ENCODE results near the gene PAGR1. TPM values are rescaled to one million over a fixed set of nuclear protein-coding genes. Genes with fewer than 3 reads are reported as not detected.

Gene PAGR1
- total and polyA plus RNA-seq, 2 of the 13 experiments (the other 11 are each of a cell fraction or from before 2014, with no cell fraction given), result 9.8 to 66.4 TPM

DNA sequence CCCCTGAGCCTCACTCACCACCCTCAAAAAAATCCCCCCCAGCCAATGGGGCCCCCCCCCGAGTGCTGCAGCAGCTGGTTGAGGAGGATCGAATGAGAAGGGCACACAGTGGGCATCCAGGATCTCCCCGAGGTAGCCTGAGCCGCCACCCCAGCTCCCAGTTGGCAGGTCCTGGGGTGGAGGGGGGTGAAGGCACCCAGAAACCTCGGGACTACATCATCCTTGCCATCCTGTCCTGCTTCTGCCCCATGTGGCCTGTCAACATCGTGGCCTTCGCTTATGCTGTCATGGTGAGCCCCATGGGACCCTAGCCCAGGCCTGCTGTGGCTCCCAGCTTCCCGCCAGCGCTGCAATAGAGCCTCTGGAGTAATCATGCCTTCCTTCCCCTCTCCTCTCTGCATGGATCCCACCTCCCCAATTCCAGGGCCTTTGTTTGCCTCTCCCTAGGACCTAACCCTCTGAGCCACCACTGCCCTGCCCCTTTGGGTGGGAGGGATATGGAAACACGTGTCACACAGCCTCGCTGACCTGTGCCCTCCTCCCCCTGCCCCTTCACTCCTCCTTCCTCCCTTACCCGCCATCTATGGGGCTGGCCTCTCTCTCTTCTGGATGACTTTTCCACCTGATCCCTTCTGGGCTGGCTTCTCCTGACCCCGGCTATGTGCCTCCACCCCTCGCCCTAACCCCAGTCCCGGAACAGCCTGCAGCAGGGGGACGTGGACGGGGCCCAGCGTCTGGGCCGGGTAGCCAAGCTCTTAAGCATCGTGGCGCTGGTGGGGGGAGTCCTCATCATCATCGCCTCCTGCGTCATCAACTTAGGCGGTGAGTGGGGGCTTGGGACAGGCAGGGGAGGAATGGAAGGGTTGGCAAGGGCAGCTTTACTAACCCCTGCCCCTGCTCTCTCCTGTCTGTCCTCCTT lies 2.0 kb upstream of the PAGR1 start:
- no peaks in the 10 kb centered on the region for H3K9me3 ChIP-seq (ENCODE audit: low read length)
- H3K79me2 ChIP-seq (ENCODE audit: insufficient read depth, low read length), result peaks cover 18% of the 10 kb centered on the region
- CTCF ChIA-PET (ENCODE audit: low intra/inter-chr PET ratio, low total read pairs), result no interaction called here
- H3K4me3 ChIP-seq (replicated peaks in 1 of 3; ENCODE audit: insufficient read depth in 1 of 3, low read depth in 2 of 3, low read length in 3 of 3), result peak overlapping the region in 1 of 3 experiments; percentile 75; a peak in 1 of 6 replicates
- no TSS peak for BruUV-seq (replicated peaks)
- 66% methylated on average over 23 of the region's 24 CpGs for WGBS (ENCODE audit: low lambda C conversion rate)
- no peak for ATAC-seq
- FAIRE-seq, result no peak
- intact Hi-C loops (cut with micrococcal nuclease; ENCODE audit: unreplicated experiment), result no loop called here
- peaks cover 12% of the 10 kb centered on the region; the same call in 1 of the 2 replicates for H4K20me1 ChIP-seq (ENCODE audit: insufficient read depth, low read length)
- POLR2A ChIA-PET, result interaction anchor here (1.0 to 4.3 kb wide), 5 partner anchors 9 to 135 kb away, joined by 3 to 16 read pairs (median 4); partner anchors contain the start of genes KIF22 and QPRT
- no peak overlapping the region for H2AFZ ChIP-seq (ENCODE audit: low read length)
- peaks cover 0 to 12% of the 10 kb centered on the region in 2 experiments; a peak in 2 of 5 replicates for H3K27me3 ChIP-seq (ENCODE audit: control insufficient read depth in 1 of 2, insufficient read depth in 2 of 2, low read length in 2 of 2)
- H3K4me2 ChIP-seq (ENCODE audit: low read depth, low read length), result peak overlapping the region; percentile 95
- peaks cover 80% of the 10 kb centered on the region for H3K4me1 ChIP-seq (ENCODE audit: insufficient read depth, low read length)
- H3K36me3 ChIP-seq (replicated peaks in 1 of 2; ENCODE audit: control insufficient read depth in 1 of 2, insufficient read depth in 2 of 2, low read length in 2 of 2), result peaks cover 6 to 20% of the 10 kb centered on the region in 2 experiments
- H3K9ac ChIP-seq (ENCODE audit: insufficient read depth, low read depth, low read length), result no peak overlapping the region
- no peak for DNase-seq (ENCODE audit: low spot score)
- H3K27ac ChIP-seq (ENCODE audit: extremely low read length, insufficient read depth, low read length), result no peak overlapping the region
- in situ Hi-C loops (cut with HindIII; ENCODE audit: extremely low pct_ligation_motif_present, low pct_unique_long_range_greater_than_20kb), result loop anchor here (25.0 kb wide), 1 partner anchor 848 kb away; the partner anchor contains the start of genes FBRS and PRR14
- TF ChIP-seq, protein P1, sequence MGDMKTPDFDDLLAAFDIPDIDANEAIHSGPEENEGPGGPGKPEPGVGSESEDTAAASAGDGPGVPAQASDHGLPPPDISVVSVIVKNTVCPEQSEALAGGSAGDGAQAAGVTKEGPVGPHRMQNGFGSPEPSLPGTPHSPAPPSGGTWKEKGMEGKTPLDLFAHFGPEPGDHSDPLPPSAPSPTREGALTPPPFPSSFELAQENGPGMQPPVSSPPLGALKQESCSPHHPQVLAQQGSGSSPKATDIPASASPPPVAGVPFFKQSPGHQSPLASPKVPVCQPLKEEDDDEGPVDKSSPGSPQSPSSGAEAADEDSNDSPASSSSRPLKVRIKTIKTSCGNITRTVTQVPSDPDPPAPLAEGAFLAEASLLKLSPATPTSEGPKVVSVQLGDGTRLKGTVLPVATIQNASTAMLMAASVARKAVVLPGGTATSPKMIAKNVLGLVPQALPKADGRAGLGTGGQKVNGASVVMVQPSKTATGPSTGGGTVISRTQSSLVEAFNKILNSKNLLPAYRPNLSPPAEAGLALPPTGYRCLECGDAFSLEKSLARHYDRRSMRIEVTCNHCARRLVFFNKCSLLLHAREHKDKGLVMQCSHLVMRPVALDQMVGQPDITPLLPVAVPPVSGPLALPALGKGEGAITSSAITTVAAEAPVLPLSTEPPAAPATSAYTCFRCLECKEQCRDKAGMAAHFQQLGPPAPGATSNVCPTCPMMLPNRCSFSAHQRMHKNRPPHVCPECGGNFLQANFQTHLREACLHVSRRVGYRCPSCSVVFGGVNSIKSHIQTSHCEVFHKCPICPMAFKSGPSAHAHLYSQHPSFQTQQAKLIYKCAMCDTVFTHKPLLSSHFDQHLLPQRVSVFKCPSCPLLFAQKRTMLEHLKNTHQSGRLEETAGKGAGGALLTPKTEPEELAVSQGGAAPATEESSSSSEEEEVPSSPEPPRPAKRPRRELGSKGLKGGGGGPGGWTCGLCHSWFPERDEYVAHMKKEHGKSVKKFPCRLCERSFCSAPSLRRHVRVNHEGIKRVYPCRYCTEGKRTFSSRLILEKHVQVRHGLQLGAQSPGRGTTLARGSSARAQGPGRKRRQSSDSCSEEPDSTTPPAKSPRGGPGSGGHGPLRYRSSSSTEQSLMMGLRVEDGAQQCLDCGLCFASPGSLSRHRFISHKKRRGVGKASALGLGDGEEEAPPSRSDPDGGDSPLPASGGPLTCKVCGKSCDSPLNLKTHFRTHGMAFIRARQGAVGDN (CRISPR knock-in tag; IDR thresholded peaks at IDR 0.05), result peak; percentile 36; the same call in 1 of the 2 replicates
- peak; percentile 17 for TF ChIP-seq XRCC5 (optimal IDR thresholded peaks at IDR 0.05; ENCODE audit: low read length)
- TF ChIP-seq ZNF792 (CRISPR knock-in tag; IDR thresholded peaks at IDR 0.05), result no peak
- TF ChIP-seq SP2 (CRISPR knock-in tag; IDR thresholded peaks at IDR 0.05), result no peak
- TF ChIP-seq ZNF619 (CRISPR knock-in tag; IDR thresholded peaks at IDR 0.05), result no peak
- no peak for TF ChIP-seq STAG1 (CRISPR knock-in tag; IDR thresholded peaks at IDR 0.05)
- TF ChIP-seq, protein P2, sequence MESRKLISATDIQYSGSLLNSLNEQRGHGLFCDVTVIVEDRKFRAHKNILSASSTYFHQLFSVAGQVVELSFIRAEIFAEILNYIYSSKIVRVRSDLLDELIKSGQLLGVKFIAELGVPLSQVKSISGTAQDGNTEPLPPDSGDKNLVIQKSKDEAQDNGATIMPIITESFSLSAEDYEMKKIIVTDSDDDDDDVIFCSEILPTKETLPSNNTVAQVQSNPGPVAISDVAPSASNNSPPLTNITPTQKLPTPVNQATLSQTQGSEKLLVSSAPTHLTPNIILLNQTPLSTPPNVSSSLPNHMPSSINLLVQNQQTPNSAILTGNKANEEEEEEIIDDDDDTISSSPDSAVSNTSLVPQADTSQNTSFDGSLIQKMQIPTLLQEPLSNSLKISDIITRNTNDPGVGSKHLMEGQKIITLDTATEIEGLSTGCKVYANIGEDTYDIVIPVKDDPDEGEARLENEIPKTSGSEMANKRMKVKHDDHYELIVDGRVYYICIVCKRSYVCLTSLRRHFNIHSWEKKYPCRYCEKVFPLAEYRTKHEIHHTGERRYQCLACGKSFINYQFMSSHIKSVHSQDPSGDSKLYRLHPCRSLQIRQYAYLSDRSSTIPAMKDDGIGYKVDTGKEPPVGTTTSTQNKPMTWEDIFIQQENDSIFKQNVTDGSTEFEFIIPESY (CRISPR knock-in tag; IDR thresholded peaks at IDR 0.05), result peak; percentile 77; the same call in 1 of the 2 replicates
- TF ChIP-seq NFYC (CRISPR knock-in tag; IDR thresholded peaks at IDR 0.05), result no peak
- 0 out of 2 replicates have a peak, but pooled peaks have one; percentile 23 for TF ChIP-seq MYC (CRISPR knock-in tag; IDR thresholded peaks at IDR 0.05; ENCODE audit: borderline replicate concordance)
- peak; percentile 24; the same call in 1 of the 3 replicates for TF ChIP-seq MXI1 (IDR thresholded peaks at IDR 0.05; ENCODE audit: borderline replicate concordance, low read depth, low read length)
- no peak for TF ChIP-seq NFYB (CRISPR knock-in tag; IDR thresholded peaks at IDR 0.05)
- TF ChIP-seq, protein P3, sequence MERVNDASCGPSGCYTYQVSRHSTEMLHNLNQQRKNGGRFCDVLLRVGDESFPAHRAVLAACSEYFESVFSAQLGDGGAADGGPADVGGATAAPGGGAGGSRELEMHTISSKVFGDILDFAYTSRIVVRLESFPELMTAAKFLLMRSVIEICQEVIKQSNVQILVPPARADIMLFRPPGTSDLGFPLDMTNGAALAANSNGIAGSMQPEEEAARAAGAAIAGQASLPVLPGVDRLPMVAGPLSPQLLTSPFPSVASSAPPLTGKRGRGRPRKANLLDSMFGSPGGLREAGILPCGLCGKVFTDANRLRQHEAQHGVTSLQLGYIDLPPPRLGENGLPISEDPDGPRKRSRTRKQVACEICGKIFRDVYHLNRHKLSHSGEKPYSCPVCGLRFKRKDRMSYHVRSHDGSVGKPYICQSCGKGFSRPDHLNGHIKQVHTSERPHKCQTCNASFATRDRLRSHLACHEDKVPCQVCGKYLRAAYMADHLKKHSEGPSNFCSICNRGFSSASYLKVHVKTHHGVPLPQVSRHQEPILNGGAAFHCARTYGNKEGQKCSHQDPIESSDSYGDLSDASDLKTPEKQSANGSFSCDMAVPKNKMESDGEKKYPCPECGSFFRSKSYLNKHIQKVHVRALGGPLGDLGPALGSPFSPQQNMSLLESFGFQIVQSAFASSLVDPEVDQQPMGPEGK (CRISPR knock-in tag; IDR thresholded peaks at IDR 0.05), result no peak
- TF ChIP-seq ZNF431 (CRISPR knock-in tag; IDR thresholded peaks at IDR 0.05; ENCODE audit: borderline replicate concordance, low read depth), result no peak
- TF ChIP-seq ZNF263 (CRISPR knock-in tag; IDR thresholded peaks at IDR 0.05), result peak; percentile 86
- 0 out of 2 replicates have a peak, but pooled peaks have one; percentile 56 for TF ChIP-seq PCBP1 (IDR thresholded peaks at IDR 0.05; ENCODE audit: borderline replicate concordance, low read depth, low read length)

All from HepG2 (cell line).